PC-9 (cell line): Measurements from ENCODE around the gene CCDC43. TPM values are rescaled to one million over a fixed set of nuclear protein-coding genes. Genes with fewer than 3 reads are reported as not detected.

Experiments used
- BruUV-seq: library from RNA; stranded (reverse); fragments of 400-500 nt; replicated peaks from 2 replicates; lab custom pipeline; 2021; lab: Mats Ljungman, UMichigan
- CTCF ChIA-PET: fragments of 300-600 bp; sonication (Branson Sonifier 250); formaldehyde crosslinking; loops from one replicate; lab custom pipeline; 2022; ENCODE audit warnings: antibody characterized with exemption; lab: Charles Lee
- POLR2A ChIA-PET: fragments of 300-600 bp; sonication (Branson Sonifier 250); formaldehyde crosslinking; loops from one replicate; lab custom pipeline; 2022; ENCODE audit warnings: antibody characterized with exemption; ENCODE audit not compliant: unreplicated experiment; lab: Charles Lee
- DNase-seq, 2 experiments: peaks; one replicate each; pipeline versions ENCODE4 v3.0.0 to v3.0.0-alpha.2; 2015 to 2022; ENCODE audit warnings: mixed read lengths in 1 of 2
- H2AFZ ChIP-seq: fragments of 200-600 bp; sonication (generic); 2 replicates; pipeline ENCODE4 v1.8.1; 2017; ENCODE audit warnings: antibody characterized with exemption
- H3F3A ChIP-seq: fragments of 200-600 bp; sonication (generic); 2 replicates; pipeline ENCODE4 v1.8.1; 2017; ENCODE audit warnings: antibody characterized with exemption, mild to moderate bottlenecking, low read depth; ENCODE audit not compliant: insufficient read depth
- H3K27ac ChIP-seq: fragments of 200-600 bp; sonication (generic); 2 replicates; pipeline ENCODE4 v1.6.1; 2016; ENCODE audit warnings: mixed run types
- H3K27me3 ChIP-seq: fragments of 200-600 bp; sonication (generic); 2 replicates; pipeline ENCODE4 v1.6.1; 2016; ENCODE audit warnings: low read depth, mixed run types; ENCODE audit not compliant: insufficient read depth
- H3K36me3 ChIP-seq: fragments of 200-600 bp; sonication (generic); 2 replicates; pipeline ENCODE4 v1.6.1; 2016; ENCODE audit warnings: low read depth, mixed run types
- H3K4me1 ChIP-seq: fragments of 200-600 bp; sonication (generic); replicated peaks from 2 replicates; pipeline ENCODE4 v1.6.1; 2016; ENCODE audit warnings: mixed run types; ENCODE audit not compliant: insufficient read depth
- H3K4me2 ChIP-seq: fragments of 200-600 bp; sonication (generic); 2 replicates; pipeline ENCODE4 v1.6.1; 2017; ENCODE audit warnings: mixed run types
- H3K4me3 ChIP-seq: fragments of 200-600 bp; sonication (generic); 2 replicates; pipeline ENCODE4 v1.6.1; 2016; ENCODE audit warnings: mixed run types
- H3K79me2 ChIP-seq: fragments of 200-600 bp; sonication (generic); 2 replicates; pipeline ENCODE4 v1.6.1; 2017; ENCODE audit warnings: low read depth, mixed run types
- H3K9me2 ChIP-seq: fragments of 200-600 bp; sonication (generic); 2 replicates; pipeline ENCODE4 v1.8.1; 2017; ENCODE audit warnings: mild to moderate bottlenecking; ENCODE audit not compliant: insufficient read depth
- H3K9me3 ChIP-seq: fragments of 200-600 bp; sonication (generic); 2 replicates; pipeline ENCODE4 v1.8.1; 2016; ENCODE audit warnings: low read depth; ENCODE audit not compliant: insufficient read depth
- H4K20me1 ChIP-seq: fragments of 200-600 bp; sonication (generic); 2 replicates; pipeline ENCODE4 v1.8.1; 2017; ENCODE audit not compliant: insufficient read depth
- EZH2 ChIP-seq: fragments of 200-600 bp; sonication (generic); IDR thresholded peaks from 2 replicates; pipeline ENCODE4 v1.8.0; 2017; ENCODE audit warnings: antibody characterized with exemption, low read depth
- intact Hi-C: fragments of 100-400 bp; cut with micrococcal nuclease; formaldehyde crosslinking; loops from one replicate; pipeline ENCODE4 v1.10.0; 2022; ENCODE audit not compliant: unreplicated experiment
- total RNA-seq: library from RNA; stranded (reverse); gene quantifications from 2 replicates; pipeline ENCODE4 v1.2.3, GENCODE V29; 2021
- TF ChIP-seq, protein P1 (sequence below): fragments of 200-600 bp; sonication (generic); conservative IDR thresholded peaks from 2 replicates; pipeline ENCODE4 v1.6.1; 2017; ENCODE audit warnings: mixed run types, antibody characterized with exemption, mild to moderate bottlenecking, moderate library complexity

CCDC43 gene
- total RNA-seq, 1 experiment from 2014 or later, result 19.9 TPM

DNA sequence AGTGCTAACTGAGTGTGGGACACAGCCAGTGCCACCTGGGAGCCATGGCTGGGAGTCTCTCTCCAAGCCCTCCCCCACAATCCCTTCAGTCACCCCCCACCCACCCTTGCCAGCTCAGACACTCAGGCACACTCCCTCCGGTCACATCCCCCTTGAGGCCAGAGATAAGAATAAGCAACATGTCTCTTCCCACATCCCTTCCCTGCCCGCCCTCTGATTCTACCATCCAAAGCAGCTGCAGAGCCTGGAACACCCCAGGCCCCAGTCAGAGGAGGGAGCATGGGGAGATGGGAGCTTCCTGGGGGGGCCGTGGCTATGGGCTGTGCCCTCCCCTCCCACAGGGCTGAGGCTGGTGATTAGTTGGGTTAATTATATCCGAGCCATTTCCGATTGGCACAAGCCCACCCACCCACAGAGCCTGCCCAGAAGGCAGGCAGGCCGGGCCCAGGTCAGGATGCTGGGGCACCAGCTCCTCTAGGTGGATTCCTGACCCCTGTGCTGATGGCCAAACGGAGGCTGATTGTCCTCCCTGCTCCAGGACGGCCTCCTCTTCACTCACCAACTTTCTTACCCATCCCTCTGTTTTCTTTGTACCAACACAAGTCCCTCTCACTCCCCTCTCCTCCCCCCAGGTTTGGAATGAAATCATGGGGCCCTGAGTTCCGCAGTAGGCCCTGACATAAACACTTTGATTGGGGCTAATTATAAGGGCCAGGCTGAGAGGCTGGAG lies 61.9 kb downstream of the CCDC43 start:
- intact Hi-C loops, result no loop called here
- no peak overlapping the region for H3K4me2 ChIP-seq
- H3K79me2 ChIP-seq, result no peaks in the 10 kb centered on the region
- H3K27ac ChIP-seq, result no peak overlapping the region
- H3K27me3 ChIP-seq, result no peaks in the 10 kb centered on the region
- no peaks in the 10 kb centered on the region for H3K36me3 ChIP-seq
- H3F3A ChIP-seq, result no peaks in the 10 kb centered on the region
- no peaks in the 10 kb centered on the region for H3K9me3 ChIP-seq
- no TSS peak for BruUV-seq
- no peak overlapping the region for H2AFZ ChIP-seq
- CTCF ChIA-PET, result no interaction called here
- no peak for TF ChIP-seq EZH2
- TF ChIP-seq, protein P1, sequence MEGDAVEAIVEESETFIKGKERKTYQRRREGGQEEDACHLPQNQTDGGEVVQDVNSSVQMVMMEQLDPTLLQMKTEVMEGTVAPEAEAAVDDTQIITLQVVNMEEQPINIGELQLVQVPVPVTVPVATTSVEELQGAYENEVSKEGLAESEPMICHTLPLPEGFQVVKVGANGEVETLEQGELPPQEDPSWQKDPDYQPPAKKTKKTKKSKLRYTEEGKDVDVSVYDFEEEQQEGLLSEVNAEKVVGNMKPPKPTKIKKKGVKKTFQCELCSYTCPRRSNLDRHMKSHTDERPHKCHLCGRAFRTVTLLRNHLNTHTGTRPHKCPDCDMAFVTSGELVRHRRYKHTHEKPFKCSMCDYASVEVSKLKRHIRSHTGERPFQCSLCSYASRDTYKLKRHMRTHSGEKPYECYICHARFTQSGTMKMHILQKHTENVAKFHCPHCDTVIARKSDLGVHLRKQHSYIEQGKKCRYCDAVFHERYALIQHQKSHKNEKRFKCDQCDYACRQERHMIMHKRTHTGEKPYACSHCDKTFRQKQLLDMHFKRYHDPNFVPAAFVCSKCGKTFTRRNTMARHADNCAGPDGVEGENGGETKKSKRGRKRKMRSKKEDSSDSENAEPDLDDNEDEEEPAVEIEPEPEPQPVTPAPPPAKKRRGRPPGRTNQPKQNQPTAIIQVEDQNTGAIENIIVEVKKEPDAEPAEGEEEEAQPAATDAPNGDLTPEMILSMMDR, result no peak
- no peak overlapping the region for H3K4me3 ChIP-seq
- no peaks in the 10 kb centered on the region for H3K9me2 ChIP-seq
- H3K4me1 ChIP-seq, result no peaks in the 10 kb centered on the region
- POLR2A ChIA-PET, result no interaction called here
- H4K20me1 ChIP-seq, result no peaks in the 10 kb centered on the region
- no peak for DNase-seq

Other genes starting within 250 kb of the CCDC43 start
- 31.0 and 39.4 TPM in 2 replicates for gene GPATCH8, start 186.4 kb downstream of the CCDC43 start, total RNA-seq
- gene FZD2, start 132.3 kb downstream of the CCDC43 start, total RNA-seq, result 50.5 and 61.8 TPM in 2 replicates
- not detected in 2 replicates for gene MEIOC, start 33.3 kb downstream of the CCDC43 start, total RNA-seq
- 29.6 and 33.3 TPM in 2 replicates for gene DBF4B, start 18.9 kb upstream of the CCDC43 start, total RNA-seq
- gene ADAM11, start 69.2 kb upstream of the CCDC43 start, total RNA-seq, result 0.46 and 0.55 TPM in 2 replicates
- gene GJC1, start 140.5 kb upstream of the CCDC43 start, total RNA-seq, result 42.6 and 50.0 TPM in 2 replicates
- gene HIGD1B, start 158.1 kb upstream of the CCDC43 start, total RNA-seq, result not detected in 2 replicates
- 111 and 126 TPM in 2 replicates for gene EFTUD2, start 209.7 kb upstream of the CCDC43 start, total RNA-seq
- not detected in 2 replicates for gene GFAP, start 225.7 kb upstream of the CCDC43 start, total RNA-seq